ENCODE measurements around the gene TMEM123. TPM values are rescaled to one million over a fixed set of nuclear protein-coding genes. Genes with fewer than 3 reads are reported as not detected.

TMEM123 gene
- total and polyA plus RNA-seq, 2 of the 13 experiments (the other 11 are each of a cell fraction or from before 2014, with no cell fraction given), result 365 to 2,761 TPM

GRCh38 chr11:102346748-102347461 lies 105.7 kb downstream of the TMEM123 start, which contains the start of gene BIRC2 (continued):
- TF ChIP-seq, protein P1, sequence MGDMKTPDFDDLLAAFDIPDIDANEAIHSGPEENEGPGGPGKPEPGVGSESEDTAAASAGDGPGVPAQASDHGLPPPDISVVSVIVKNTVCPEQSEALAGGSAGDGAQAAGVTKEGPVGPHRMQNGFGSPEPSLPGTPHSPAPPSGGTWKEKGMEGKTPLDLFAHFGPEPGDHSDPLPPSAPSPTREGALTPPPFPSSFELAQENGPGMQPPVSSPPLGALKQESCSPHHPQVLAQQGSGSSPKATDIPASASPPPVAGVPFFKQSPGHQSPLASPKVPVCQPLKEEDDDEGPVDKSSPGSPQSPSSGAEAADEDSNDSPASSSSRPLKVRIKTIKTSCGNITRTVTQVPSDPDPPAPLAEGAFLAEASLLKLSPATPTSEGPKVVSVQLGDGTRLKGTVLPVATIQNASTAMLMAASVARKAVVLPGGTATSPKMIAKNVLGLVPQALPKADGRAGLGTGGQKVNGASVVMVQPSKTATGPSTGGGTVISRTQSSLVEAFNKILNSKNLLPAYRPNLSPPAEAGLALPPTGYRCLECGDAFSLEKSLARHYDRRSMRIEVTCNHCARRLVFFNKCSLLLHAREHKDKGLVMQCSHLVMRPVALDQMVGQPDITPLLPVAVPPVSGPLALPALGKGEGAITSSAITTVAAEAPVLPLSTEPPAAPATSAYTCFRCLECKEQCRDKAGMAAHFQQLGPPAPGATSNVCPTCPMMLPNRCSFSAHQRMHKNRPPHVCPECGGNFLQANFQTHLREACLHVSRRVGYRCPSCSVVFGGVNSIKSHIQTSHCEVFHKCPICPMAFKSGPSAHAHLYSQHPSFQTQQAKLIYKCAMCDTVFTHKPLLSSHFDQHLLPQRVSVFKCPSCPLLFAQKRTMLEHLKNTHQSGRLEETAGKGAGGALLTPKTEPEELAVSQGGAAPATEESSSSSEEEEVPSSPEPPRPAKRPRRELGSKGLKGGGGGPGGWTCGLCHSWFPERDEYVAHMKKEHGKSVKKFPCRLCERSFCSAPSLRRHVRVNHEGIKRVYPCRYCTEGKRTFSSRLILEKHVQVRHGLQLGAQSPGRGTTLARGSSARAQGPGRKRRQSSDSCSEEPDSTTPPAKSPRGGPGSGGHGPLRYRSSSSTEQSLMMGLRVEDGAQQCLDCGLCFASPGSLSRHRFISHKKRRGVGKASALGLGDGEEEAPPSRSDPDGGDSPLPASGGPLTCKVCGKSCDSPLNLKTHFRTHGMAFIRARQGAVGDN (CRISPR knock-in tag; IDR thresholded peaks at IDR 0.05), result peak; percentile 98
- TF ChIP-seq RCOR2 (CRISPR knock-in tag; IDR thresholded peaks at IDR 0.05) (0 out of 2 replicates have a peak, but pooled peaks have one; percentile 65), CHD4 (IDR thresholded peaks at IDR 0.05; ENCODE audit: borderline replicate concordance, low read length) (no peak), RAD21 (CRISPR knock-in tag; IDR thresholded peaks at IDR 0.05) (peak; percentile 78), ZNF496 (CRISPR knock-in tag; IDR thresholded peaks at IDR 0.05; ENCODE audit: insufficient replicate concordance) (no peak), KAT8 (CRISPR knock-in tag; IDR thresholded peaks at IDR 0.05) (peak; percentile 89), GMEB1 (CRISPR knock-in tag; IDR thresholded peaks at IDR 0.05; ENCODE audit: borderline replicate concordance) (peak; percentile 97), CC2D1A (CRISPR knock-in tag; IDR thresholded peaks at IDR 0.05) (no peak), MAZ (IDR thresholded peaks at IDR 0.05; ENCODE audit: borderline replicate concordance, low read depth, low read length) (no peak), MAZ (CRISPR knock-in tag; IDR thresholded peaks at IDR 0.05; ENCODE audit: low read depth) (peak; percentile 68), ZNF549 (CRISPR knock-in tag; IDR thresholded peaks at IDR 0.05) (no peak), NFRKB (IDR thresholded peaks at IDR 0.05) (no peak), GPBP1L1 (CRISPR knock-in tag; IDR thresholded peaks at IDR 0.05) (no peak), FOXA3 (CRISPR knock-in tag; IDR thresholded peaks at IDR 0.05) (peak; percentile 51), PREB (CRISPR knock-in tag; IDR thresholded peaks at IDR 0.05) (no peak), ATM (IDR thresholded peaks at IDR 0.05; ENCODE audit: borderline replicate concordance) (no peak), NFKB2 (CRISPR knock-in tag; IDR thresholded peaks at IDR 0.05; ENCODE audit: borderline replicate concordance) (no peak), ZSCAN20 (CRISPR knock-in tag; IDR thresholded peaks at IDR 0.05; ENCODE audit: borderline replicate concordance) (peak; percentile 33; the same call in 1 of the 2 replicates), HDAC6 (IDR thresholded peaks at IDR 0.05; ENCODE audit: low read depth, low read length) (no peak)
- TF ChIP-seq, protein P2, sequence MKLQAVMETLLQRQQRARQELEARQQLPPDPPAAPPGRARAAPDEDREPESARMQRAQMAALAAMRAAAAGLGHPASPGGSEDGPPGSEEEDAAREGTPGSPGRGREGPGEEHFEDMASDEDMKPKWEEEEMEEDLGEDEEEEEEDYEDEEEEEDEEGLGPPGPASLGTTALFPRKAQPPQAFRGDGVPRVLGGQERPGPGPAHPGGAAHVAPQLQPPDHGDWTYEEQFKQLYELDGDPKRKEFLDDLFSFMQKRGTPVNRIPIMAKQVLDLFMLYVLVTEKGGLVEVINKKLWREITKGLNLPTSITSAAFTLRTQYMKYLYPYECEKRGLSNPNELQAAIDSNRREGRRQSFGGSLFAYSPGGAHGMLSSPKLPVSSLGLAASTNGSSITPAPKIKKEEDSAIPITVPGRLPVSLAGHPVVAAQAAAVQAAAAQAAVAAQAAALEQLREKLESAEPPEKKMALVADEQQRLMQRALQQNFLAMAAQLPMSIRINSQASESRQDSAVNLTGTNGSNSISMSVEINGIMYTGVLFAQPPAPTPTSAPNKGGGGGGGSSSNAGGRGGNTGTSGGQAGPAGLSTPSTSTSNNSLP (IDR thresholded peaks at IDR 0.05; ENCODE audit: low read depth, low read length), result no peak

Measured in HepG2 (cell line).